Central memory CD8-positive, alpha-beta T cell (primary cell): ENCODE results near the gene SPHK2.

Experiments used
- ATAC-seq: fragments of 150-1000 bp; cut with Tn5 transposase; replicated peaks from 2 replicates; pipeline ENCODE4 v1.10.0; 2022; ENCODE audit warnings: mild to moderate bottlenecking, moderate FRiP score, moderate number of reproducible peaks; ENCODE audit not compliant: poor library complexity, severe bottlenecking; ENCODE audit errors: extremely low read depth
- DNase-seq, 2 donors: peaks; one replicate each; pipeline ENCODE4 v3.0.0; 2021; ENCODE audit warnings: low spot score in 2 of 2
- H3K27ac Mint-ChIP-seq: one replicate; pipeline ENCODE4 v1.8.0; 2022; ENCODE audit warnings: low read depth, mild to moderate bottlenecking, moderate library complexity, mixed read lengths
- H3K27me3 Mint-ChIP-seq: one replicate; pipeline ENCODE4 v1.8.0; 2022; ENCODE audit warnings: mixed read lengths
- H3K36me3 Mint-ChIP-seq: one replicate; pipeline ENCODE4 v1.8.0; 2022; ENCODE audit warnings: mild to moderate bottlenecking, moderate library complexity, mixed read lengths; ENCODE audit not compliant: insufficient read depth
- H3K4me1 Mint-ChIP-seq: one replicate; pipeline ENCODE4 v1.8.0; 2022; ENCODE audit warnings: mixed read lengths
- H3K4me3 Mint-ChIP-seq: one replicate; pipeline ENCODE4 v1.8.0; 2022; ENCODE audit warnings: mild to moderate bottlenecking, moderate library complexity, mixed read lengths
- H3K9me3 Mint-ChIP-seq: one replicate; pipeline ENCODE4 v1.8.0; 2022; ENCODE audit warnings: mixed read lengths

SPHK2 gene

GRCh38 chr19:48619692-48620585 lies 633 bp downstream of the SPHK2 start:
- Mint-ChIP-seq H3K27me3 (no peaks in the 10 kb centered on the region), H3K27ac (peak overlapping the region; percentile 95), H3K4me1 (peaks cover 57% of the 10 kb centered on the region), H3K4me3 (peak overlapping the region; percentile 93), H3K9me3 (no peaks in the 10 kb centered on the region), H3K36me3 (peaks cover 34% of the 10 kb centered on the region)
- ATAC-seq = no peak
- DNase-seq = no peak

GRCh38 chr19:48623556-48624066 lies 4.3 kb downstream of the SPHK2 start:
- ATAC-seq (no peak), DNase-seq (no peak)
- H3K4me3 Mint-ChIP-seq = peak overlapping the region; percentile 77
- no peaks in the 10 kb centered on the region for H3K9me3 Mint-ChIP-seq
- H3K27me3 Mint-ChIP-seq = no peaks in the 10 kb centered on the region
- H3K36me3 Mint-ChIP-seq = peaks cover 27% of the 10 kb centered on the region
- peaks cover 45% of the 10 kb centered on the region for H3K4me1 Mint-ChIP-seq
- peak overlapping the region; percentile 85 for H3K27ac Mint-ChIP-seq

GRCh38 chr19:48624067-48624594 lies 4.8 kb downstream of the SPHK2 start:
- Mint-ChIP-seq H3K9me3 (no peaks in the 10 kb centered on the region), H3K27ac (peak overlapping the region; percentile 85), H3K36me3 (peaks cover 21% of the 10 kb centered on the region), H3K27me3 (no peaks in the 10 kb centered on the region), H3K4me3 (peak overlapping the region; percentile 77), H3K4me1 (peaks cover 46% of the 10 kb centered on the region)
- ATAC-seq (peak; percentile 74), DNase-seq (peak; percentile 80 to 81)

GRCh38 chr19:48624791-48625723 lies 5.8 kb downstream of the SPHK2 start:
- DNase-seq (no peak), ATAC-seq (no peak)
- Mint-ChIP-seq H3K27me3 (no peaks in the 10 kb centered on the region), H3K27ac (no peak overlapping the region), H3K4me1 (peaks cover 38% of the 10 kb centered on the region), H3K36me3 (peaks cover 16% of the 10 kb centered on the region), H3K9me3 (no peaks in the 10 kb centered on the region), H3K4me3 (peak overlapping the region; percentile 77)

GRCh38 chr19:48625891-48626327 lies 6.6 kb downstream of the SPHK2 start:
- H3K36me3 Mint-ChIP-seq = peaks cover 16% of the 10 kb centered on the region
- no peaks in the 10 kb centered on the region for H3K27me3 Mint-ChIP-seq
- H3K4me1 Mint-ChIP-seq = peaks cover 35% of the 10 kb centered on the region
- ATAC-seq (no peak), DNase-seq (no peak)
- no peak overlapping the region for H3K4me3 Mint-ChIP-seq
- H3K9me3 Mint-ChIP-seq = no peaks in the 10 kb centered on the region
- no peak overlapping the region for H3K27ac Mint-ChIP-seq

- ATAC-seq (no peak), DNase-seq (no peak)
- peaks cover 35% of the 10 kb centered on the region for H3K4me1 Mint-ChIP-seq
- no peak overlapping the region for H3K4me3 Mint-ChIP-seq
- no peaks in the 10 kb centered on the region for H3K27me3 Mint-ChIP-seq
- peaks cover 24% of the 10 kb centered on the region for H3K36me3 Mint-ChIP-seq
- no peaks in the 10 kb centered on the region for H3K9me3 Mint-ChIP-seq
- no peak overlapping the region for H3K27ac Mint-ChIP-seq
Measured at GRCh38 chr19:48627201-48627864, 8.0 kb downstream of the SPHK2 start.

GRCh38 chr19:48627865-48628314 lies 8.6 kb downstream of the SPHK2 start:
- DNase-seq (no peak), ATAC-seq (no peak)
- Mint-ChIP-seq H3K4me1 (peaks cover 35% of the 10 kb centered on the region), H3K27ac (no peak overlapping the region), H3K4me3 (no peak overlapping the region), H3K27me3 (no peaks in the 10 kb centered on the region), H3K36me3 (peaks cover 23% of the 10 kb centered on the region), H3K9me3 (no peaks in the 10 kb centered on the region)

GRCh38 chr19:48628486-48629296 lies 9.4 kb downstream of the SPHK2 start:
- H3K9me3 Mint-ChIP-seq = no peaks in the 10 kb centered on the region
- peaks cover 29% of the 10 kb centered on the region for H3K4me1 Mint-ChIP-seq
- ATAC-seq (no peak), DNase-seq (no peak)
- no peaks in the 10 kb centered on the region for H3K27me3 Mint-ChIP-seq
- H3K27ac Mint-ChIP-seq = no peak overlapping the region
- peaks cover 23% of the 10 kb centered on the region for H3K36me3 Mint-ChIP-seq
- no peak overlapping the region for H3K4me3 Mint-ChIP-seq

GRCh38 chr19:48629297-48629598 lies 9.9 kb downstream of the SPHK2 start:
- ATAC-seq (no peak), DNase-seq (no peak)
- no peak overlapping the region for H3K27ac Mint-ChIP-seq
- H3K4me1 Mint-ChIP-seq = peaks cover 26% of the 10 kb centered on the region
- no peaks in the 10 kb centered on the region for H3K27me3 Mint-ChIP-seq
- no peak overlapping the region for H3K4me3 Mint-ChIP-seq
- H3K36me3 Mint-ChIP-seq = peaks cover 26% of the 10 kb centered on the region
- no peaks in the 10 kb centered on the region for H3K9me3 Mint-ChIP-seq

- DNase-seq (no peak), ATAC-seq (no peak)
- Mint-ChIP-seq H3K36me3 (peaks cover 26% of the 10 kb centered on the region), H3K4me1 (peaks cover 26% of the 10 kb centered on the region), H3K4me3 (no peak overlapping the region), H3K27ac (no peak overlapping the region), H3K9me3 (no peaks in the 10 kb centered on the region), H3K27me3 (no peaks in the 10 kb centered on the region)
Measured at GRCh38 chr19:48629599-48630295, 10.4 kb downstream of the SPHK2 start.
